GM06990 (cell line): ENCODE data around the gene FRY.

Experiments used
- DNase-seq: peaks from one replicate; pipeline ENCODE4 v3.0.0-alpha.2; 2011; ENCODE audit not compliant: insufficient read length; ENCODE audit errors: extremely low read depth
- H3K27me3 ChIP-seq: replicated peaks from 2 replicates; pipeline ENCODE4 v1.6.0; 2011; ENCODE audit warnings: low read length; ENCODE audit not compliant: control insufficient read depth, insufficient read depth
- H3K36me3 ChIP-seq: 2 replicates; pipeline ENCODE4 v1.5.1; 2011; ENCODE audit warnings: low read length; ENCODE audit not compliant: control insufficient read depth, insufficient read depth
- H3K4me3 ChIP-seq: replicated peaks from 2 replicates; pipeline ENCODE4 v1.5.1; 2011; ENCODE audit warnings: low read depth, mild to moderate bottlenecking, control low read depth, low read length
- TF ChIP-seq, protein P1 (sequence below): IDR thresholded peaks from 2 replicates; pipeline ENCODE4 v1.5.1; 2011; ENCODE audit warnings: low read length, control low read depth, mild to moderate bottlenecking, inconsistent platforms; ENCODE audit not compliant: insufficient read depth, poor library complexity, severe bottlenecking

The FRY gene

DNA sequence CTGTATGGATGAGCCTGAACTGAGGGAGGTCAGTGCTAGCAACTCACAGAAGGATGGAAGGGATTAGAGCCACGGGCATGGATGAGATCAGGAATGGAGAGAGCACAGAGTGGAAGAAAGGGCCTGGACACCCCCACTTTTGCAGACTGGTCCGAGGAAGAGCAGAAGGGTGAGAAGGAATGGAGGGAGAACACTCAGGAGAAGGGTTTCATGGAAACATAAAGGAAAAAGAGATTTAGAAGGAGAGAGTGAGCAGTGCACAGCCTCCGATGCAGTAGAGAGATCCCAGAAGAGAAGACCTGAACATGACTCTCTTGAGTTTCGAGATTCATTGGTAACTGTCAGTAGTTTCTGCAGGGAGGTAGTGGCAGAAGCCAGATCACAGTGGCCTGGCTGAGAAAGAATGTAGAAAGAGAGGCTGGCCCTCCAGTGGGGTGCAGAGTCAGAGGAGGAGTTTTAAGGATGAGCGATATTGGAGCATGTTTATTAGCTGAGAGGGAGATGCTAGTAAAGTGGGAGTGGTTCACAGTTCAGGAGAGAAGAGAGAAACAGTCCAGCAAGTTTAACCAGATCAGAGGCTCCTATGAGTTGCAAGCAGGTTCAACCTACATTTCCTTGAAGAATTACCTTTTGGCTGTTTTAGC lies 174.6 kb downstream of the FRY start:
- Histone ChIP-seq H3K4me3 (no peak overlapping the region), H3K36me3 (no peaks in the 10 kb centered on the region), H3K27me3 (no peaks in the 10 kb centered on the region)
- TF ChIP-seq, protein P1, sequence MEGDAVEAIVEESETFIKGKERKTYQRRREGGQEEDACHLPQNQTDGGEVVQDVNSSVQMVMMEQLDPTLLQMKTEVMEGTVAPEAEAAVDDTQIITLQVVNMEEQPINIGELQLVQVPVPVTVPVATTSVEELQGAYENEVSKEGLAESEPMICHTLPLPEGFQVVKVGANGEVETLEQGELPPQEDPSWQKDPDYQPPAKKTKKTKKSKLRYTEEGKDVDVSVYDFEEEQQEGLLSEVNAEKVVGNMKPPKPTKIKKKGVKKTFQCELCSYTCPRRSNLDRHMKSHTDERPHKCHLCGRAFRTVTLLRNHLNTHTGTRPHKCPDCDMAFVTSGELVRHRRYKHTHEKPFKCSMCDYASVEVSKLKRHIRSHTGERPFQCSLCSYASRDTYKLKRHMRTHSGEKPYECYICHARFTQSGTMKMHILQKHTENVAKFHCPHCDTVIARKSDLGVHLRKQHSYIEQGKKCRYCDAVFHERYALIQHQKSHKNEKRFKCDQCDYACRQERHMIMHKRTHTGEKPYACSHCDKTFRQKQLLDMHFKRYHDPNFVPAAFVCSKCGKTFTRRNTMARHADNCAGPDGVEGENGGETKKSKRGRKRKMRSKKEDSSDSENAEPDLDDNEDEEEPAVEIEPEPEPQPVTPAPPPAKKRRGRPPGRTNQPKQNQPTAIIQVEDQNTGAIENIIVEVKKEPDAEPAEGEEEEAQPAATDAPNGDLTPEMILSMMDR, result no peak
- no peak for DNase-seq

DNA sequence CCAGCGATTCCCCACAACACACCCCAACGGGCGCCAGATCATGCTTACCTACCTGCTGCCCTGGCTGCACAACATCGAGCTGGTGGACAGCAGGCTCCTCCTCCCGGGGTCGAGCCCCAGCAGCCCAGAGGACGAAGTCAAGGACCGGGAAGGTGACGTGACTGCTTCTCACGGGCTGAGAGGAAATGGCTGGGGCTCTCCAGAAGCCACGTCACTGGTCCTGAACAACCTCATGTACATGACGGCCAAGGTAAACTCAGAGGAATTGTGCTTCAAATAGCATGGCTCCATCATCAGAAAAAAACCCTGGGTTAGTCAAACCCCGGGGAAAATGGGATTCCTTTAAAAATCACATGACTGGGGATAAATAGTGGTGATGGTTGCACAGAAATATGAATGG lies 177.3 kb downstream of the FRY start:
- Histone ChIP-seq H3K4me3 (no peak overlapping the region), H3K27me3 (no peaks in the 10 kb centered on the region), H3K36me3 (no peaks in the 10 kb centered on the region)
- DNase-seq, result no peak
- TF ChIP-seq, protein P1, result no peak

DNA sequence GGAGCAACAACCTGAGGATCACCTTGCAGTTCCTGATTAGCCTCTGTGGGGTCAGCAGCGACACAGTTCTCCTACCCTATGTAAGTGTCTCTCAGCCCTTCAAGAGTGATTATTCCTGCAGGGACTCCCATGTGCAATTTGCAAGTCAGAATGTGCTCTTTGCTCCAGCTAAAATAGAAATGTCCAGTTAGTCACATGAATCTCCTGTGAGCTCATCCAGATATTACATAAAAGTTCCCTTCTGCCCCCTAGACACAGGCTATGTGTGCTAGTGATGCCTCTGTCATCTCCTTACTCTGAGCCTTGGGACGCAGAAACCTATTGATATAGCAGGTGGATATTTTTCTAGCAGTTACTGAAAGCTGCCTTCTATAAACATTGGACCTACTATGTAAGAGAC lies 178.1 kb downstream of the FRY start:
- TF ChIP-seq, protein P1, result no peak
- H3K36me3 ChIP-seq, result no peaks in the 10 kb centered on the region
- DNase-seq, result no peak
- no peaks in the 10 kb centered on the region for H3K27me3 ChIP-seq
- H3K4me3 ChIP-seq, result no peak overlapping the region

GRCh38 chr13:32210101-32210500 lies 178.5 kb downstream of the FRY start:
- TF ChIP-seq, protein P1, result no peak
- H3K36me3 ChIP-seq, result no peaks in the 10 kb centered on the region
- H3K27me3 ChIP-seq, result no peaks in the 10 kb centered on the region
- DNase-seq, result no peak
- no peak overlapping the region for H3K4me3 ChIP-seq

GRCh38 chr13:32211813-32212212 lies 180.2 kb downstream of the FRY start:
- no peaks in the 10 kb centered on the region for H3K36me3 ChIP-seq
- H3K4me3 ChIP-seq, result no peak overlapping the region
- DNase-seq, result no peak
- H3K27me3 ChIP-seq, result no peaks in the 10 kb centered on the region
- TF ChIP-seq, protein P1, result no peak

DNA sequence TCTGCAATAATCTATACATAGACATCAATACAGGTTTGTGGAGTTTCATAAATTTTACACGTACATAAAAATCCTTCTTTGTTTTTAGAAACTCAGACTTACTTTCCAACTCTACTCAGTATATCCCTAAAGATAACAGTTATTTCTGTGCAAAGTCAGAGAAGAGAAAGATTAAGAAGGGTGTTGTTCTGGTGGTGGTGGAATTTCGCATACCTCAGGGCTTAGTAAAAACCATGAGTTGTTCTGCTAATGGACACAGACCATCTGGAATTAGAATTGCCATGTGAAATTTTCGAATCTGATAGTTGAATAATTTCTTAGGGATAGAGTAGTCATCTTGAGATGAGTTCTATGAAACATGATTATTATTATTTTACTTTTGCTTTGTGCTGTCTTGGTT lies 180.8 kb downstream of the FRY start:
- H3K4me3 ChIP-seq, result no peak overlapping the region
- TF ChIP-seq, protein P1, result no peak
- no peak for DNase-seq
- H3K36me3 ChIP-seq, result no peaks in the 10 kb centered on the region
- H3K27me3 ChIP-seq, result no peaks in the 10 kb centered on the region
